Measurements from ENCODE around the gene CDKN2B-AS1. TPM values are rescaled to one million over a fixed set of nuclear protein-coding genes. Genes with fewer than 3 reads are reported as not detected.

The CDKN2B-AS1 gene
- polyA plus RNA-seq, 6 donors from 2014 or later, result 0.48 to 1.2 (median 0.76) TPM; not detected in 2

GRCh38 chr9:22102146-22103053 is 107.8 kb downstream of the CDKN2B-AS1 start:
- H3K4me1 Mint-ChIP-seq, result peaks cover 6 to 14% (median 10%) of the 10 kb centered on the region in 3 donors
- H3K4me3 Mint-ChIP-seq, result no peak overlapping the region
- H3K27ac Mint-ChIP-seq, result peak overlapping the region in 2 of 6 donors; percentile 32 to 68
- no peak for ATAC-seq (ENCODE audit: low read depth in 2 of 2)
- no peaks in the 10 kb centered on the region for H3K36me3 Mint-ChIP-seq
- no peaks in the 10 kb centered on the region for H3K9me3 Mint-ChIP-seq
- peaks cover 0 to 8% (median 0%) of the 10 kb centered on the region in 3 donors for H3K27me3 Mint-ChIP-seq
- no peak for DNase-seq

DNA sequence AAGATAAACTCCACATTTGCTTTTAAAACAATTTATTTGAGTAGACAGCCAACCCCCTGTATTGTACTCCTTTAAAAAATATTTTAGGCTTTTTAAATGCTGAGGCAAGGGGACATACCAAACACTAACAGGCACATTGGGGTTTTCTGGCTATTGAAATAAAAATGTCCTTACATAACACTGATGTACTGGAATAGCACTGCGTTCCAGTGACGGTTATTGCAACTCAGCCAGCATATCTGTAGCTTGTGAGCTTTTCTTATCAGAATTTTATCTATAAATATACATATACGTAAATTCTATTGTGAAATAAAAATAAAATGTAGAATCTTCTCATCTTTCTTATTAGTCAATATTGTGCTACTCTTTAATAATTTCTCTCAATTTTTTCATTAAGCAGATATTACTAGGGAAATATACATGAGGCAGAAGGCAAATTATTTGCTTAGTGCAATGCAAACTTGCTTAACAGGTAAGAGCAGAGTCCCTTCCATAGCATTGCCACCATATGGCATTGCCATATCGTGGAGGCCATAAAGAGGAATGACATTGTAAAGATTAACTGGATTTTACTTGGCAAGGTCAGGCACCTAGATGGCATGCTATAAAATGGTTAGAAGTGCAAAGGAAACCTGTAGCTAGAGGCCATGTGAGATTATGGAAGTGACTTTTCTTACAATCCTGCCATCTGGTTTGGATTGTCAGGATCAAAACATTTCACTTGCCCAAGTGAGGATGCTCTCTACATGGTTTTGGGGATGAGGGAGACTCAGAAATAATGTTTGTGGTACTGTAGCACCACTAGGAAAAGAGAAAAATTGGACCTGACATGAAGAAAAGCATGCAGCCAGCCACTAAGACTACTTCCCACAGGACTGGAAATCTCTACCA is 109.3 kb downstream of the CDKN2B-AS1 start:
- no peak for ATAC-seq (ENCODE audit: low read depth in 2 of 2)
- DNase-seq, result no peak
- H3K36me3 Mint-ChIP-seq, result no peaks in the 10 kb centered on the region
- H3K27me3 Mint-ChIP-seq, result peaks cover 0 to 4% (median 0%) of the 10 kb centered on the region in 3 donors
- no peak overlapping the region for H3K4me3 Mint-ChIP-seq
- H3K9me3 Mint-ChIP-seq, result no peaks in the 10 kb centered on the region
- peaks cover 6 to 14% (median 10%) of the 10 kb centered on the region in 3 donors for H3K4me1 Mint-ChIP-seq
- no peak overlapping the region for H3K27ac Mint-ChIP-seq

GRCh38 chr9:22105005-22105722 is 110.6 kb downstream of the CDKN2B-AS1 start:
- peak overlapping the region in 1 of 8 donors; percentile 26 for H3K4me3 Mint-ChIP-seq
- no peaks in the 10 kb centered on the region for H3K9me3 Mint-ChIP-seq
- peaks cover 6 to 14% (median 10%) of the 10 kb centered on the region in 3 donors for H3K4me1 Mint-ChIP-seq
- no peak for DNase-seq
- peak overlapping the region in 1 of 6 donors; percentile 7 for H3K27ac Mint-ChIP-seq
- peaks cover 0 to 9% (median 0%) of the 10 kb centered on the region in 3 donors for H3K27me3 Mint-ChIP-seq
- H3K36me3 Mint-ChIP-seq, result no peaks in the 10 kb centered on the region
- no peak for ATAC-seq (ENCODE audit: low read depth in 2 of 2)

DNA sequence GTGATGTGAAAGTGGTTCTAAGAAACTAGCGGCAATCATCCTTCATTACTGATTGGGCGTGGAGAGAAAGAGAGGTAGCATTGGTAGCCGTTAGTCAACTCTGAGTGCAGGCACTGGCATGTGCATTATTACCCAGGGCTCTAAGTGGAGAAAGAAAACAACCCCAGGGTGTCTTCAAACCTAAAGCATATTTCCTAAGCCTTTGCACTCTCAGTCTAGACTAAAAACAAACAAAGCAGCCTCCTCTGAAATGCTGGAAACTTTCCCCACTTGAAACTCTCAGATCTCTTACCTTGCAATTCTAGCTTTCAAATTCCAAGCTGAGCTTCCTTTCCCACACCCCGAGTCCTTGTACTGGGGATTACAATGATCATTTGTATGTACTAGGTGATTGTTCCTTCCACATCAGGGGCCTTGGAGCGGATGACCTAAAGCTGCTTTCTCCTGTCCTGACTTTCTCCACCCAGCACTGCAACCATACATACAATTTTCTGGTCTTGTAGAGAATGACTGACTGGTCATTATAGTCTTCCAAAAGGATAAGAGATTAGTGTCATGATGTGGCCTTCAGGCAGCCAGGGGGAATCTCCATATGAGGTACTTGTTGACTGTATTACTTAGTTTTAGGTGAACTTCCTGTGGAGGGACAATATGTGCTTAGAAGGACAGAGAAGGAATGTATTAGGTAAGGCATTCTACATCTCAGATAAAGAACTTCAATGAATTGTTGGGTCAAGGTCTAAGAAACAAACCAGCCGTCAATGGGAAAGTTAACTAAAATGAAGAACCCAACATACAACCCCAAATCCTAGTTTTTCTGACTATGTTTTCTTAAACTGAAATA is 112.8 kb downstream of the CDKN2B-AS1 start:
- ATAC-seq (ENCODE audit: low read depth in 2 of 2) (no peak), DNase-seq (no peak)
- peaks cover 0 to 9% (median 5%) of the 10 kb centered on the region in 3 donors for H3K27me3 Mint-ChIP-seq
- no peak overlapping the region for H3K27ac Mint-ChIP-seq
- no peaks in the 10 kb centered on the region for H3K9me3 Mint-ChIP-seq
- peaks cover 5 to 11% (median 9%) of the 10 kb centered on the region in 3 donors for H3K4me1 Mint-ChIP-seq
- H3K4me3 Mint-ChIP-seq, result no peak overlapping the region
- no peaks in the 10 kb centered on the region for H3K36me3 Mint-ChIP-seq

DNA sequence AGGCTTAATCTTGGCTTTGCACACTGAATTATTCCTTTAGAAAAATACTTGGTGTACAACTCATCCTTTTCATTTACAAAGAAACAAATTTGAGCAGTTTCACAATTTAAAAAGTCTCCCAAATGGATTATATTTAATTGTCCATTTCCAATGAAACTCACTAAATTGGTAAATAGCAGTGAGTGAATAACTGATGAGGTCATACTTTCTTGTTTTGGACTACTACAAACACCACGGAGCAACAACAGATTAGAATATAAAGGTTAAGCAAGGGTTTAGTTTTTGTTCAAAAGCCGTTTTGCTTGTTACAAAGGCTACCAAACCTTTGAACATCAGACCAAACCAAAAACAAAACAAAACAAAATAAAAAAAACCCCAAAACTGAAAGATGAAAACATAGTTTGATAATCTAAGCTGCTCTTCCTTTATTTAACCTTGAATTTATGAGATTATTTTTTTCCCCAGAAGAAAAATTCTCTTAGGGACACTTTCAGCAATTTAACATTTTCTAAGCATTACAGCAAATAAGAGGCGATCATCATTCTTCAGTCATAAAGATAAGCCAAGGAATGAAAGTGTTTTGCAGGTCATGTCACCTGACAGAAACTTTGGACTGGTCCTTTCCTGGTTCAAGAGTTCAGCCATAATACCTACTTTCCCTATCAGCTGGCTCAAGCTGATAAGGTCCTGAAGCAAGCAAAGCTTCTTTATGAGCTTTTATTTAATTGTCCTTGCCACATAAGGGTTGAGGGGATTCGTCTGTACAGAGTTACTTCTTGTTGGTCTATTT is 114.2 kb downstream of the CDKN2B-AS1 start:
- Mint-ChIP-seq H3K9me3 (no peaks in the 10 kb centered on the region), H3K27ac (no peak overlapping the region), H3K4me1 (peaks cover 0 to 5% (median 0%) of the 10 kb centered on the region in 3 donors), H3K27me3 (peaks cover 0 to 10% (median 5%) of the 10 kb centered on the region in 3 donors), H3K4me3 (no peak overlapping the region), H3K36me3 (no peaks in the 10 kb centered on the region)
- DNase-seq (no peak), ATAC-seq (ENCODE audit: low read depth in 2 of 2) (no peak)

DNA sequence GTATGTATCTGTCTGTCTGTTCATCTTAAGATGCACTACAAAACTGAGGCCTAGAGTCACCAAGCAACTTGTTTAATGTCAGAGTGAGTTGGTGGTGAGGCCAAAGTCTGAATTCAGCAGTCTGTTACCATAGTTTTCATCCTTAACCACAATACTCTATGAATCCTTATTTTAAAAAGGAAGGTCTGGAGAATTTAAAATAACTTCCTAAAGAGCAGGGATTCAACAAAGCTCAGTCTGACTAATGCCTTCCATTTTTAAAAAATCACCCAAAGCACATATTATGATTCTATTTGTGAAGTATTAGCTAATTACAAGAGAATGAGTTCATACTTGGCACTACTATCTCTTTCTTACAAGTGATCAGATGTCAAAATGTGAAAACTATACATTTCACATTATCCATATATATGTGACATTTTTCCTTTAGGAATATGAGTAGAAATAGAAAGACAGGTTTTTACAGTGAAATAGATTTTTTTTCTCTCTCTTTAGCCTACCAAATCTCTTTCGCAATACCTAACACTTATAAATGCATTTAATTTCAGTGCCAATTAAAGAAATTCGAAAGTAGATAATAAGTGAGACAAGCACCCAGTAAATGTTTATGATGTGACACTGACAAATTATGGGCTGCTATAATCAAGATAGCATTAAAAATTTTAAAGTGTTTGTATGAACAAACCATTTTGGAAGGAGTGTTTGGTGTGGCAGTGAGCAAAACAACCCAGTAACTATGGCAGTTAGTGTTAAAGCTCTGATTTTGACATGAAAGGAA is 116.8 kb downstream of the CDKN2B-AS1 start:
- Mint-ChIP-seq H3K27ac (no peak overlapping the region), H3K4me1 (no peaks in the 10 kb centered on the region), H3K4me3 (no peak overlapping the region), H3K36me3 (peaks cover 0 to 6% of the 10 kb centered on the region in 2 donors), H3K27me3 (peaks cover 0 to 17% (median 6%) of the 10 kb centered on the region in 3 donors), H3K9me3 (peaks cover 0 to 2% (median 0%) of the 10 kb centered on the region in 7 donors)
- no peak for DNase-seq
- ATAC-seq (ENCODE audit: low read depth in 2 of 2), result no peak

DNA sequence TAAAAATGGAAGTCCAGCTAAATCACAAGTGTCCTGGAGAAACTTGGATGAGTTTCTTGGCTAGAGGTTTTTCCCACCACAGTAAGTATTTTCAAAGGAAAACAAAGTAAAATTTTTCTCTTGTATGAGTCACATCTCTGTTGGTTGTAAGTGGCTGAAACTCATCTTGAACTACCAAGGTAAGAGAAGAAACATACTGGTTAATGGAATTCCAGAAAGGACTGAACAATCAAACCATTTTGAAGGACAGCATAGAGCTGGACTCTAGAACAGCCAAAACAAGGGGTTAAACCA is 117.3 kb downstream of the CDKN2B-AS1 start:
- Mint-ChIP-seq H3K9me3 (peaks cover 0 to 2% (median 0%) of the 10 kb centered on the region in 7 donors), H3K4me1 (no peaks in the 10 kb centered on the region), H3K4me3 (no peak overlapping the region), H3K36me3 (peaks cover 0 to 10% of the 10 kb centered on the region in 2 donors), H3K27ac (no peak overlapping the region), H3K27me3 (peaks cover 0 to 17% (median 9%) of the 10 kb centered on the region in 3 donors)
- no peak for ATAC-seq (ENCODE audit: low read depth in 2 of 2)
- DNase-seq, result no peak

DNA sequence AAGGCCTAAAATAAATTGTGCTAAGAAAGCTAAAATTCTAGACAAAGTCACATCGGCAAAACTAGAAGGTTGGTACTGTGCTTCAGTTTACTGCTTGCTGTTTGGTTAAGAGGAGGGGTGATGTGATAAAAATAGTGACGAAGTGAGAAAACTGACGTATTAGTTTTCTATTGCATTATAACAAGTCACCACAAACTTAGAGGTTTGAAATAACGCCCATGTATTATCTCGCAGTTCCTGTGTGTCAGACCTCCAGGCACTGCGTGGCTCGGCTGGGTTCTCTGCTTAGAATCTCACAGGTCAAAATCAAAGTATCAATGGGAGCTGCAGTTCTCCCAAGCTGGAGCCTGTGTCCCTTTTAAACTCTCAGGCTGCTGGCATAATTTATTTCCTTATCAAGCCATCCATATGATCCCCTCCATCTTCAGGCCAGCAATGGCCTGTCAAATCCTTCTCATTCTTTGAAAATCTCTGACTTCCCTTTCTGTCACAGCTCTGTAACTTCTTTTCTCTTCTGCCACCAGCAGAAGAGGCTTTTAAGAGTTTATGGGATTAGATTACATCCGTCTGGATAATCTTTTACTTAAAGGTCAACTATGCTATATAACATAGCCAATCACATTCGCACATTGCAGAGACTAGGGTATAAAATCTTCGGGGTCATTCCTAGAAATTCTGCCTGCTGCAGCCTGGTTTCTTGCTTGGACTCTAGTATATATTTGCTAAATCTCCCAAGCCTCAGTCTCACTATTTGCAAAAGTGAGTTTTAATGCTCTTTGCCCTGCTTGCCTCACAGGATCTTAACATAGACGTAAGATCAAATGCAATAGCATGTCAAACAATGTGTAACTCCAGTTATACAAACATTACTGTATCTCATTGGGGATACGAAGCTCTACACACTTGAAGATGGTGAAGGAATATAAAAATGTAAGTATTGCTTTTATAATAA is 118.6 kb downstream of the CDKN2B-AS1 start:
- no peak overlapping the region for H3K27ac Mint-ChIP-seq
- peaks cover 0 to 2% (median 0%) of the 10 kb centered on the region in 7 donors for H3K9me3 Mint-ChIP-seq
- peaks cover 0 to 17% (median 9%) of the 10 kb centered on the region in 3 donors for H3K27me3 Mint-ChIP-seq
- ATAC-seq (ENCODE audit: low read depth in 2 of 2) (no peak), DNase-seq (no peak)
- peaks cover 0 to 4% (median 3%) of the 10 kb centered on the region in 3 donors for H3K4me1 Mint-ChIP-seq
- H3K4me3 Mint-ChIP-seq, result no peak overlapping the region
- H3K36me3 Mint-ChIP-seq, result peaks cover 0 to 10% of the 10 kb centered on the region in 2 donors

GRCh38 chr9:22114956-22115355 is 120.4 kb downstream of the CDKN2B-AS1 start:
- no peak overlapping the region for H3K4me3 Mint-ChIP-seq
- peaks cover 0 to 9% (median 8%) of the 10 kb centered on the region in 3 donors for H3K27me3 Mint-ChIP-seq
- DNase-seq (no peak), ATAC-seq (ENCODE audit: low read depth in 2 of 2) (no peak)
- peaks cover 0 to 10% of the 10 kb centered on the region in 2 donors for H3K36me3 Mint-ChIP-seq
- peaks cover 0 to 2% (median 0%) of the 10 kb centered on the region in 7 donors for H3K9me3 Mint-ChIP-seq
- peaks cover 6 to 12% (median 8%) of the 10 kb centered on the region in 3 donors for H3K4me1 Mint-ChIP-seq
- H3K27ac Mint-ChIP-seq, result no peak overlapping the region

DNA sequence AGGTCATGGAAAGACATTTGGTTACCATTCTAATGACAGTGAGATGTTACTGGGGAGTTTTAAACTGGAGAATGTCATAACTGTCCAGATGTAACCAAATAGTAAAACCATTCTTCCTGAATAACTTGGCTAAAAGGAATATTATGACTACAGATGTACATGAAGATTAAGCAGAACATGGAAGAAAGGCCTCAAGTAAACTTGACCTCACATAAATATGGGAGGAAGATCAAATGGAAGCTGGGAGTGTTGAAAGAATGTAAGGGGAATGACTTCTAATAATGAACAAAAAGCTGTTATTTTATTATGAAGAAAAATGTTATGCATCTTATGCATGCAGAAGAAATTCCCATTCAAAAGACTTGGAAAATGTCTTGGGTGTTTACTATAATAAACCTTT is 122.2 kb downstream of the CDKN2B-AS1 start:
- Mint-ChIP-seq H3K27me3 (peaks cover 0 to 9% (median 8%) of the 10 kb centered on the region in 3 donors), H3K27ac (no peak overlapping the region), H3K4me1 (peaks cover 6 to 12% (median 8%) of the 10 kb centered on the region in 3 donors), H3K9me3 (peaks cover 0 to 2% (median 0%) of the 10 kb centered on the region in 7 donors), H3K4me3 (no peak overlapping the region), H3K36me3 (peaks cover 0 to 10% of the 10 kb centered on the region in 2 donors)
- DNase-seq (no peak), ATAC-seq (ENCODE audit: low read depth in 2 of 2) (no peak)
